NCI-H1417 treated with DMSO at 0.1 percent for 48 hours (cell line): ENCODE results near the gene ADGRD1.

ENCODE experiments used
- DNase-seq: peaks from one replicate; lab custom pipeline; 2025; lab: John Stamatoyannopoulos, UW

ADGRD1 gene

DNA sequence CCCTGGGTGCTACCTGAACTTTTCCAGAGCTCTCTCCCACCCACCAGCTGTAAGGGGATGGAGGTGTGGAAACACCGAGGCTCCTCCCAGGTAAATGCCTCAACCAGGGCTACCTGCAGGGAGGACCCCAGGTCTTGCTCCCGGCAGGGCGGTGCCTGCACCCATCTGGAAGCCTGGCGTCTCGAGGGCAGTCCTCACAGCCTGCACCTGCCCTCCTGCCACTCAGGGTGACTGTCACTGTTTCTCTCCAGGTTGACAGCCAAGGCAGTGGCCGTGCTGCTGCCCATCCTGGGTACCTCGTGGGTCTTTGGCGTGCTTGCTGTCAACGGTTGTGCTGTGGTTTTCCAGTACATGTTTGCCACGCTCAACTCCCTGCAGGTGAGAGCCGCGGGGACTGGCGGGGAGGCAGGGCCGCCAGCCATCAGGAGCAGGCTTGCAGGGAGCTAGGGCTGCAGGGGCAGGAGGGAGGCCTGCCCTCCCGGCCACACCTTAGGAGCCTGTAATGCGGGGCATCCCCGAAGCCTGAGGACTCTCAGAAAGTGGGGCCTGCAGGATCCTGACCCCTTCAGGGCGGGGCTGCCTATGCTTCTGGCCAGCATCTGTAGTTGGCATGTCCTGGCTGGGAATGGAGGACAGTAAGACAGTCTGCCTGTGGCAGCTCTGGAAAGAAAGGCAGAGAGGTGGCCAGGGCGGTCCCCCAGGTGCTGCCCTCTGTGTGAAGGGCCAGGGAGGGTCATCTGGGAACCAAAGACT is 182.3 kb downstream of the ADGRD1 start:
- no peak for DNase-seq

GRCh38 chr12:131136539-131136872 is 182.8 kb downstream of the ADGRD1 start:
- no peak for DNase-seq

DNA sequence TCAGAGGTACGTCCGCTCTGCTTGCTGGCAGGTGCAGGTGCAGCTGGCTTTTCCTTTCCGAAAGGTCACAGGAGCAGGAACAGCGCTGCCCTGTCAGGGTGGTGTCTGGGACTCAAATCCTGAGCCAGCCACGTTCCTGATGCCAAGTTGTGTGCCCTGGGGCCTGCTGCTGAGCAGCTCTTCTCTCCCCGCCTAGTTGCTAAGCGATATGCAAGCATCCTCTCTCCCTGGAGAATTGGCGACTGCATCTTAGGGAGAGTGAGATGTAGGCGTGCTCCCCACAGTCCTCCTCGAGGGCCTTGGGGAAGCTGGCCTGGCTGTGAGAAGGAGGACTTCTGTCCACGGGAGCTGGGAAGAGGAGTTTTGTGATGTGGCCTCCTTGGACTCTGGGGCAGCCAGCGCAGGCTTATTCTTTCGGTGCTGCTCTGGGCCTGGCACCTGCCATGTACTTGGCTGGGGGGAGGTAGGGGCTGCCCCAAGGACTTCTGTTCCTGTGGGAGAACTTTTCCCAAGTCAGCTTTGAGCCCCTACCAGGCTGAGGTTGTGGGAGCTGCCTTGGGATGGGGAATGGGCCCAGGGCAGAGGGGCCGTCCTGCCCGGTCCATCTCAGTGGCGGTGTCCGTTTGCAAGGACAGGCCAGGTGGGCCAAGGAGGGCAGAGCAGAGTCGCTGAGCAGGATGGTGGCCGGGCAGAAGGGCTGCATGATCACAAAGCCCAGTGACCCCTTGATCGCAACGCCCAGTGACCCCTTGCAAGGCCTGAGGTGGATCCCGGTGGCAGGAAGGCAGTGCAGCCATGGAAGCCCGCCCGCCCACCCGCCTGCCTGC is 183.5 kb downstream of the ADGRD1 start:
- no peak for DNase-seq

DNA sequence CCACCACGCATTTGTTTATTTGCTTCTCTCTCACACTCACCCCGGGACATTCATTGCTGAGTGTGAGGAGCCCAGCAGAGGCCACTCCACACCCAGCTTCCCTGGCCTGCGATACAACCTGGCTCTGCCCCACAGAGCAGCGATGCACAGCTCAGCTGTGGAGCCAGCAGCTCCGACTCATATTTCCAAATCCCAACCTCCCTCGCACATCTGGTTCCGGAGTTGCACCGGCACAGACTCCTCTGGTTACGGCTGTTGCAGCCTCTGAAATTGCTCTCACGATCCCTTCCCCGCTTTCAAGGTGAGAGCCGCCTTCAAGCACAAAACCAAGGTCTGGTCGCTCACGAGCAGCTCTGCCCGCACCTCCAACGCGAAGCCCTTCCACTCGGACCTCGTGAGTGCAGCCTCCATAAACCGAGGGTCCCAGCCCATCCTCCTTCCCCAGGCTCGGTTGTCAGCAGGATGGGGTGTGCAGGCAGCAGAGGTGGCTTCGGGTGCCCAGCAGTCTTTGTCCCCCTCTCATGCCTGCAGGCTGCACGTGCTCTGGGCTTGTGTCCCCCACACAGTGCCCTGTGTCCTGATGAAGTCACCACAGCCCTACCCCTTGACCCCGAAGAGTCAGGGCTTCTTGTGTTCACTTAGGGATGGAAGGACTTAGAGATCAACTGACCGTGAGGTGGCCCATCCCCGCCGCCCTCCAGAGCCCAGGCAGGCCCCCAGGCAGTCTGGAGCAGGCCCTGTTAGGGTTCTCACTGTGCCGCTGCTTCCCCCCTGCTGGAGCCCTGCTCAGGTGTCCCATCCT is 184.3 kb downstream of the ADGRD1 start:
- DNase-seq = no peak

DNA sequence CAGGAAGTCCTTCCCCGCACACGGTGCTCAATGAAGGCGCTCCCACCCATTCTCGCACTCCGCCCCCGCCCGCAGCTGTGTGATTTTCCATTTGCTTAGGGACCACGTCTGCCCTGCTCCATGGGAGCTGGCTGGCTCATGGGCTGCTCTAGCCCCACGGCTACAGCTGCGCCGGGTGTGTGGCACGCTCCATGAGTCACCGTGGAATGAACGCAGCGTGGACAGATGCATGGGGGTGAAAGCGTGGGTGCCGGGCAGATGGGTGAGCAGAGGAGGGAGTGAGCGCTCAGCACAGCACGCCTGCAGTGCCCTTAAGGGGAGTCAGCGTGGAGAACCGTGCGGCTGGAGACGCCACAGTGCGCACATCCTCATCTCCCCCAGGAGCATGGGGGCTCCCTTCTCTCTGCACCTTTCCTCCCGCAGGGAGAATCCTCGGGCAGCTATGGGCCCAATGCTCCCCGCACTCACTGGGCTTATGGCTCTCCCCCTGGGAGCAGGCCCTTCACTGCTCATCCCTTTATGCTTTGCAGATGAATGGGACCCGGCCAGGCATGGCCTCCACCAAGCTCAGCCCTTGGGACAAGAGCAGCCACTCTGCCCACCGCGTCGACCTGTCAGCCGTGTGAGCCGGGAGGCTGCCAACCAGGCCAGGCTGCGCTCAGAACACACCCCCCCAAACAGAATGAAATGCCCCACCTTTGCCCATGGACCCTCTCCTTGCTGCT is 185.1 kb downstream of the ADGRD1 start:
- DNase-seq = no peak

DNA sequence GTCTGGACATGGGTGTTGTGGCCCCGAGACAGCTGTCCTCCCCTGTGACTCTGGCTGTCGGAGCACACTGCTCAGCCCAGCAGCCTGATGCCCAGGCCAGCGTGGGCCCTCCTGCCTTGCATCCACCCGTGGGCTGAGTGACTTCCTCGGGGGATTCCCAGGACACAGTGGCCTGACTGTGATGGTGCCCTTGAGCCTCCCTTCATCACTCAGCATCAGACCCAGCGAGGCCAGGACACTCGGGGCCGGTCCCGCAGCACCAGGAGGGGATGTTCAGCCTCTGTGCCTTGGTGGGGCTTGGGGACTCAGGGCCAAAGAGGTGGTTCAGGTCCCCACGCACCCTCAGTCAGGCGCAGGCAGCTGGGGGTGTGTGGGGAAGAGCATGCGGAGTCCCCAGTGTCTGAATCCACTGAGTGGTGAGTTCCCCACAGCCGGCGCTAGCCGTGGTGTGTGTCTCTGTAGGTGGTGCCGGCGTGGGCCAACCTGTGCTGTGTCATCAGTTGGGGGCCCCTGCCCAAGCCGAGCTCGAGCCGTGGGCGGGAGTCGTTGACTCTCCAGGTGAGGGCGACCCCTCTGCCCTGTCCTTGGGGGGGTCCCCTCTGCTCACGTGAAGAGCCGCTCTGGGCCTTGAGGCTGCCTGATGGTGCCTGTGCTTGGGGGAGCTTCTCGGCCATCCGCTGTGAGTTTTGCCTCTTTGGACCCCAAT is 185.8 kb downstream of the ADGRD1 start:
- no peak for DNase-seq

DNA sequence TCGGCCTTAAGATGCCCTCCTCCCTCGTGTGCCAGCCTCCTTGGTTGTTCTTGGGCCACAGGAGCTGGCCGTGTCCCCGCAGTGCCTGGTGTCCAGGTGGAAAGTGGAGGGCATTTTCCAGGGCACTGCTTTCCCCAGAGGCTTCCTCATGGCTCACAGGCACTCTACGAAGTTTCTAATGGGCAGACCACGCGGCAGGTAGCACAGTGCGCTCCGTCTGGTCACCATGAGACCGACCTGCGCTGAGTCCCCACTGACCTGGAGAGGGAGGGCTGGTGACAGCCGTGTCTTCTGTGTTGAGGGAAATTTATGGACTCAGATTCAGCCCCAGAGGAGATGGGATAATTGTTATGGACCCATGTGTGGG is 186.3 kb downstream of the ADGRD1 start:
- DNase-seq = no peak

DNA sequence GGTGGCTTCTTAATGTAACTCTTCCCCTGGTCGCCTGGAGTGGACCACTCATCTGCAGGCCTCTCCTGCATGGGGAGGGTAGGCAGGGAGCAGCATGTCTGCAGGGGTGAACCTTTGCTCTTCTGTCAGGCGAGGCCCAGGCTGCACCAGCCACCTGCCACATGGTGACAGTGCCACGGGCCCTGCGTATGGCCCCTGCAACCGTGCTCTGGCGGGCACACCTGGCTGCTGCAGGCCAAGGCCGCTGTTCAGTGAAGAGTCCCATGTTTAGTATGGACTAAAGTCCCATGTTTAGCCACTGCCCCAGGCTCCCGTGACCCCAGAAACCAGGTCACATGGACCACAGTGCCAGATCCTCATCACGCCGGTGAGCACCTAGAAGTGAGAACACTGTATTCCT is 187.0 kb downstream of the ADGRD1 start:
- no peak for DNase-seq

GRCh38 chr12:131141514-131141913 is 187.8 kb downstream of the ADGRD1 start:
- no peak for DNase-seq

DNA sequence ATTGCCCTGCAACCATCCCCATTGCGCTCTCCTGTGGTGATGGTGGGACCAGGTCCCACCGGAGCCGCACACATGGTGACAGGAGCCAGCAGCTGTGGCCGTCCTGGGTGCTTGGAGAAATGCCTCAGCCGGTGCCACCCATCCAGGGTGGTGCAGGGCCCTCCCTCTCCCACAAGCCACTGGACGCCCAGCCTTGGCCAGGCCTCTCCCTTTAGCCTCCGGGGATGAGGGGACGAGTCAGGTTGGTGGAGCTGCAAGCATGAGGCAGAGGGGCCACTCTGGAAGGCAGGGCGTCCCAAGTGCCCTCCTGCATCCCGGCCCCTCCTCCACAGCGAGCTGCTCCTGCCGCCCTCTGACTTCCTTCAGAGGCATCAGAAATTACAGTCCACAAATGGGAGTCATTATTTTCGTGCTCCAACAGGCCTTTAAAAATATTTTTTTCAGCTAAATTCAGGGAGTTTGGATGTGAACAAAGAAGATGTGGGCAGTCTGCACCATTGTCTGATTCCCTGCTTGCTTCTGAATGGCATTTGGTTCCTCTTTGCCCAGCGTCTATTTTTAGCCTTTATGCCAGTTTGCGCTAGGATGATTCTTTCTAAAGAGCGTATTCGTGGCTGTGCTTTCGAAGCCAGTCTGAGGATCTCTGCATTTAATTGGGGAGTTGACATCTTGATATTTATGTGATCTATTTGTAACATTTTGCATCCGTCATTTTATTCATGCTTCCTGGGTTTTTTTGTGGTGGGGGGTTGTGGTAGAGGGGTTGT is 189.4 kb downstream of the ADGRD1 start:
- no peak for DNase-seq

DNA sequence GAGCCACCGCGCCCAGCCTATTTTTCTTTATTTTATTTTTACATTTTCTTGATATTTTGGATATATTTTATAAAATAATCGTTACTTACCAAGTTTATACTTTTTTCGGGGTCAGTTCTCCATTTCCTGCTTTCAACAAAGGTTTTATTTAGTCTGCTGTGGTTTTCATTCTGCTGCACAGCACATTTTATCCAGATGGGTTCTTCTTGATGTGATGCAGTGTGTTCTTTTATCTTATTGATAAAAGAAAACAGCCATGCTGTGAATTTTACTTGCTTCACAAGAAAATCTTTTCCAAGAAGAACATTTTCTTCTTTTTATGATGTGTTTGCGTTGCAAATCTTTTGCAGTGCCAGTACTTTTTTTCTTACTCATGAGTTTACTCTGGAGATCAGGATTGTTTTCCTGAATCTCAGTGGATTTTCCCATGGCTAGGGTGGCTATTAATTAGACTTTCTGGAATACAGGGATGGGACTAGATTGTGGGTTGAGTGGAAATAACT is 192.5 kb downstream of the ADGRD1 start:
- DNase-seq = no peak

GRCh38 chr12:131147293-131147692 is 193.6 kb downstream of the ADGRD1 start:
- no peak for DNase-seq

DNA sequence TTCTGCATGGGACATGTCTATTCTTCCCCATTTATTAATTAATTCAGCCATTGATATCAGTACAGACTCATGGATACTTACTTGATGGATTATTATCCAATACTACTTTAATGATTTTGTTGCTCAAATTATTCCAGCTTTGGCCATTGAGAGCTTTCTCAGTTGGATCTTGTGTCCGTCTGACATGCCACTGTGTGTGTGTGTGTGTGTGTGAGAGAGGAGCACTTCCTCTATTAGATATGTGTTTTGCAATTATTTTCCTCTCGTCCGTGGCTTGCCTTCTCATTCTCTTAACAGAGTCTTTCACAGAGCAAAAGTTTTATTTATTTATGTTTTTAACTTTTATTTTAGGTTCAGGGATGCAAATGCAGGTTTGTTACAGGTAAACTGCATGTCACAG is 194.2 kb downstream of the ADGRD1 start:
- no peak for DNase-seq

DNA sequence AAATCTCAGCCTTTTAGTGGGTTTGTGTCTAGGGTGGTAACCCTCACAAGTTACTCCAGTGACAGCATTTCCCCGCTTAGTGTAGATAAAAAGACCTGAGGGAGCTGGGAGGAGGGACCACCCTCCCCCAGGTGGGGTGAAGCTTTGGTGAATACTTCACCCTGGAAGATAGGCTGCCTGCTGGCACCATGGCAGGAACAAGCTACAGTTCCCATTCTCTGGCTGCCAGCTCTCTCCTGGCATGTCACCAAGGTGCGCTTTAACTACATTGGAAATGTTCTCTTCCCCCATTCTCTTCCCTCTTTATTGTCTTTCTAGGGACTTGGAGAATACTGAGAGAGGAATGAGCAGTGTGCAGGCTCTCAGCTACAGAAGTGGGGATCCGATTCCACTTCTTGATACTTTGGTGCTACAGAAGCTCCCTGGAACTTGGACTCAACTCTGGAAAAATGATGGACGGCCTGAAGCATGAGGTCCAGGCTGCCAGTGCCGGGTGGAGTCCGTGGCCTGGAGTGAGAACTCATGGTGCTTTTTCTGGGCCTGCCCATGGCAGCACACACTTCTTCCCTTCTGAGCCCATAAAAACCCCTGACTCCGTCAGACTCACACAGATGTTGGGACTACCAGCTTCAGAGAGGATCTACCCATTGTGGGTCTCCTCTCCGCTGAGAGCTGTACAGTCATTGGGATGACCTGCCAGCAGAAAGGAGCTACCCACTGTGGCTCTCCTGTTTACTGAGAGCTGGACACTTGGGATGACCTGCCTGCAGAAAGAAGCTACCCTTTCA is 198.0 kb downstream of the ADGRD1 start:
- no peak for DNase-seq

DNA sequence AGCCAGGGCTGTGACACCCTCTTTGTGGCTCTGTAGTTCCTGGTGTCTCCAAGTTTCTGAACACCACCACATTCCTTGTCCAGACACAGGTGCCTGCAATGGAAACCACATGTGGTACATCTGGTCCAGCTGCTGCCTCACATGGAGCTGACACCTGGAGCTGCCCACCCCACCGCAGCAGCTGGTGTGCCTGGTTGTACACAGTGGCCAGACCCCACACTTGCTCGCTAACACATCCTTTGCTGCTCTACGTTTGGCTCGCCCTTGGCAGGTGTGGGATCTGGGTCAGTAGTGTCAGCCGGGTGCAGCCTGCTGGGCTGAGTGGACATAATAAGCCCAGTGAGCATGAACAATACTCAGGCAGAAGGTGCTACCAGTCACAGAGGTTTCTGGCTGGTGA is 198.9 kb downstream of the ADGRD1 start:
- DNase-seq = no peak

DNA sequence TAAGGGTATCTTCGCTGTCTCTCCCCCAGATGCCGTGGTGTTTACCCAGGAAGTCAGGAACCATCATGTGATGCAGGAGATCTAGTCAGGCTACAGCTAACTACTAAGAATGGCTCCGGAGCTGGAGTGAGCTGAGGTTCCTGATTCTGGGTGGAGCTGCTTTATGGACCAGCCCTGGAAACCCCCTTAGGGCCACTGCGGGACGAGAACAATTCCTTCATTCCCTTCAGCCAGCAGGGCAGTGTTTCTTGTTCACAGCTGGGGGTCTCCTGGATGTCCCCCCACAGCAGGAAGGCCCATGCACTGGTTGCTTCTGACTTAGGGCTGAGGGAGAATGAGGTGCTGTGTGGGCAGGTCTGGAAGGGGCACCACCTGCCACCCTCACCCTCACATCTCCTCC is 199.3 kb downstream of the ADGRD1 start:
- DNase-seq = no peak

DNA sequence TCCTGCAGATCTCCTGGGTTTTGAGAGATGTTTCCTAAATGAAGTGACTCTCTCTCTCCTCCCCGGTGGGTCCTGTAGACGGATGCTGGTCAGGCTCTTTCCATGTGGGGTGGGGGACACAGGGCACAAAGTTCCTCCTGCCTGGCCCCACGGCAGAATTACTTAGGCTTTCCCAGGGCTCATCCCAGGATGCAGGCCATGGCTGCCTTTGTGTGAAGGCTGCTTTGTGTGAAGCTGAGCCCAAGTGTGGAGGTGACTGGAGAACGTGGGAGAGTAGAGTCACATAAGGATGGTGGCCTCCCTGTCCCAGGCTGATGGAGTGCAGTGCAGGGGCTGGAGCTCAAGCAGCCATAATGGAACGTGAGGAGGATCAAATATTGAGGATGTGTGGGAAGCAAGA is 200.2 kb downstream of the ADGRD1 start:
- DNase-seq = no peak

DNA sequence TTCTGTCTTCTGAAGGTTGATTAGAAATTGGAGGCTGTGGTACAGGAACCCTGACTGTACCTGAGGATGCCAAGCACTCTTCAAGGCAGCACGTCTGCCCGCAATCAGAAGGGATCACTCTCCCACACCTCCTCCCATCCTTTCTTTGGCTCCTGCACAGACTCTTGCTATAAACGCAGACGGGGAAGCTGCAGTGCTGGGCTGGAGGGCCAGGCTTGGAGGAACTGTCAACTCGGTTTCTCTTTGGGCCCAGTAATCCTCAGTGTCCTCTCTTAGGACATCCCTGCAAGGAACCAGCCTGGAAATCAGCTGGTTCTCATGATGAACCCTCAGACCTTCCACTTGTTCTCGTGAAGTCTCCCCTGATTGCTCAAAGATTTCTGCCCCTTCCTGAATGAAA is 201.4 kb downstream of the ADGRD1 start:
- no peak for DNase-seq

GRCh38 chr12:131157743-131158142 is 204.0 kb downstream of the ADGRD1 start:
- DNase-seq = no peak

GRCh38 chr12:131159660-131160059 is 206.0 kb downstream of the ADGRD1 start:
- no peak for DNase-seq
